Measurements from ENCODE around the gene ATXN2.
"Not testable (repeated sequence)": the region's sequence is repeated elsewhere in the genome, so short reads cannot be mapped to it uniquely, and the experiment has no call there.

The ATXN2 gene

DNA sequence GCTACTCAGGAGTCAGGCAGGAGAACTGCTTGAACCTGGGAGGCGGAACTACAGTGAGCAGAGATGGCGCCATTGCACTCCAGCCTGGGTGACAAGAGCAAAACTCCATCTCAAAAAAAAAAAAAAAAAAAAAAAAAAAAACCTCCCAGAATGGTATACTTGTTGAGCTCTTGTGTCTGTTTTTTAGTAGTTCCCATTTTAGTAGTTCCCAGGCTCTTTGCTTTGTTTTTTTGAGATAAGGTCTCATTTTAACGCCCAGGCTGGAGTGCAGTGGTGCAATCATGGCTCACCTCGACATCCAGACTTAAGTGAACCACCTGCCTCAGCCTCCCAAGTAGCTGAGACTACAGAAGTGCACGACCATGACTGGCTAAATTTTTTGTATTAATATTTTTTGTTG lies 13.4 kb downstream of the ATXN2 start:
- TF ChIP-seq ZFX (IDR thresholded peaks at IDR 0.05; ENCODE audit: borderline replicate concordance), result no peak
- TF ChIP-seq, protein P1, sequence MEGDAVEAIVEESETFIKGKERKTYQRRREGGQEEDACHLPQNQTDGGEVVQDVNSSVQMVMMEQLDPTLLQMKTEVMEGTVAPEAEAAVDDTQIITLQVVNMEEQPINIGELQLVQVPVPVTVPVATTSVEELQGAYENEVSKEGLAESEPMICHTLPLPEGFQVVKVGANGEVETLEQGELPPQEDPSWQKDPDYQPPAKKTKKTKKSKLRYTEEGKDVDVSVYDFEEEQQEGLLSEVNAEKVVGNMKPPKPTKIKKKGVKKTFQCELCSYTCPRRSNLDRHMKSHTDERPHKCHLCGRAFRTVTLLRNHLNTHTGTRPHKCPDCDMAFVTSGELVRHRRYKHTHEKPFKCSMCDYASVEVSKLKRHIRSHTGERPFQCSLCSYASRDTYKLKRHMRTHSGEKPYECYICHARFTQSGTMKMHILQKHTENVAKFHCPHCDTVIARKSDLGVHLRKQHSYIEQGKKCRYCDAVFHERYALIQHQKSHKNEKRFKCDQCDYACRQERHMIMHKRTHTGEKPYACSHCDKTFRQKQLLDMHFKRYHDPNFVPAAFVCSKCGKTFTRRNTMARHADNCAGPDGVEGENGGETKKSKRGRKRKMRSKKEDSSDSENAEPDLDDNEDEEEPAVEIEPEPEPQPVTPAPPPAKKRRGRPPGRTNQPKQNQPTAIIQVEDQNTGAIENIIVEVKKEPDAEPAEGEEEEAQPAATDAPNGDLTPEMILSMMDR (IDR thresholded peaks at IDR 0.05), result no peak
- H3K27ac ChIP-seq, result no peak overlapping the region

DNA sequence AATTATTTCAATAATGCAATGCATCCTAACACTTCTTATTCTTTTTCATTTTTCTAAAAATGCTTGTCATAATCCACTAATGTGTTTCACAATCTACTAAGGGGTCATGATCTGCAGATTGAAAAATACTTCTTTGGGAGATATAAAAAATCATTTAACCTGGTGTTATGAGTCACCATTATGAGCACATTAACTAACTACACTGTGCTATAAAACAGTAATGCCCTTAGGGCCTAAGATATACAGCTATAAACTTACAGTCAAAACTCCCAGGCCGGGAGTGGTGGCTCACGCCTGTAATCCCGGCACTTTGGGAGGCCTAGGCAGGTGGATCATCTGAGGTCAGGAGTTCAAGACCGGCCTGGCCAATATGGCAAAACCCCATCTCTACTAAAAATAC lies 14.2 kb downstream of the ATXN2 start:
- TF ChIP-seq ZFX (IDR thresholded peaks at IDR 0.05; ENCODE audit: borderline replicate concordance), result no peak
- TF ChIP-seq, protein P1 (IDR thresholded peaks at IDR 0.05), result no peak
- H3K27ac ChIP-seq, result no peak overlapping the region

DNA sequence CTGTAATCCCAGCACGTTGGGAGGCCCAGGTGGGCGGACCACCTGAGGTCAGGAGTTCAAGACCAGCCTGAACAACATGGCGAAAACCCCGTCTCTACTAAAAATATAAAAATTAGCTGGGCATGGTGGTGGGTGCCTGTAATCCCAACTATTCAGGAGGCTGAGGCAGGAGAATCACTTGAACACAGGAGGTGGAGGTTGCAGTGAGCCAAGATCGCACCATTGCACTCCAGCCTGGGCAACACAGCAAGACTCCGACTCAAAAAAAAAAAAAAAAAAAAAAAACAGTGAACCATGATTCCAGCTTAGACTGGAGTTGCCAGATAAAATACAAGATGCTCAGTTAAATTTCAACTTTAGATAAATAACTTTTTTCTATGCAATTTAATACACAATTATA lies 15.6 kb downstream of the ATXN2 start:
- H3K27ac ChIP-seq, result not testable (repeated sequence)

DNA sequence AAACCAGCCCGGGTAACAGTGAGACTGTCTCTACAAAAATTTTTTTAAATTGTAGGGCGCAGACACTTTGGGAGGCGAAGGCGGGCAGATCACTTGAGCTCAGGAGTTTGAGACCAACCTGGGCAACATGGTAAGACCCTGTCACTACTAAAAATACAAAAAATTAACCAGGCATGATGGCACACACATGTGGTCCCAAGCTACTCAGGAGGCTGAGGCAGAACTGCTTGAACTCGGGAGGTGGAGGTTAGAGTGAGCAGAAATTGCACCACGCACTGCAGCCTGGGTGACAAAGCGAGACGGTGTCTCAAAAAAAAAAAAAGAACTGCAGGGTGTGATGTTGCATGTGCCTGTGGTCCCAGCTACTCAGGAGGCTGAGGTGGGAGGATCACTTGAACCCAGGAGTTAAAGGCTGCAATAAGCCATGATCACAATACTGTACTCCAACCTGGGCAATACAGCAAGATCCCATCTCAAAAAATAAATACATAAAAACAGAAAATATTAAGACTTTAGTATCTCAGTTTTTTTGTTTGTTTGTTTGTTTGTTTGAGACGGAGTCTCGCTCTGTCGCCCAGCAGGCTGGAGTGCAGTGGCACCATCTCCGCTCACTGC lies 16.9 kb downstream of the ATXN2 start:
- no peak overlapping the region for H3K27ac ChIP-seq
- TF ChIP-seq ZFX (IDR thresholded peaks at IDR 0.05; ENCODE audit: borderline replicate concordance), result no peak
- TF ChIP-seq, protein P1 (IDR thresholded peaks at IDR 0.05), result no peak

DNA sequence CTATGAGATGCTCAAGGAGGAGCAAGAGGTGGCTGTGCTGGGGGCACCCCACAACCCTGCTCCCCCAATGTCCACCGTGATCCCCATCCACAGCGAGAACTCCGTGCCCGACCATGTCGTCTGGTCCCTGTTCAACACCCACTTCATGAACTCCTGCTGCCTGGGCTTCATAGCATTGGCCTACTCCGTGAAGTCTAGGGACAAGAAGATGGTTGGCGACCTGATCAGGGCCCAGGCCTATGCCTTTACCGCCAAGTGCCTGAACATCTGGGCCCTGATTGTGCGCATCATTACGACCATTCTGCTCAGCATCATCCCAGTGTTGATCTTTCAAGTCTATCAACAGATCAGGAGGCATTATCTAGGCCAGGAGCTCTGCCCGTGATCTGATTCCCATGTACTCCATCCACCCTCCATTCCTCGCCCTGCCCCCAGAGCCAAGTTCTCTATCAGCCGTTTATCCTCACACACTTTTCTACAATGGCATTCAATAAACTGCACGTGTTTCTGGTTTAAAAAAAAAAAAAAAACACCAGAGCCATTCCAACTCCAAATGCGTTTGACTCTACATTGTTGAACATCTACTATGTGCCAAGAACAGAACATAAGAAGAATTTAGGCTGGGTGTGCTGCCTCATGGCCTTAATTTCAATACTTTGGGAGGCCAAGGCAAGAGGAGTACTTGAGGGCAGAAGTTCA lies 17.5 kb downstream of the ATXN2 start:
- no peak overlapping the region for H3K27ac ChIP-seq
- no peak for TF ChIP-seq ZFX (IDR thresholded peaks at IDR 0.05; ENCODE audit: borderline replicate concordance)
- TF ChIP-seq, protein P1 (IDR thresholded peaks at IDR 0.05), result no peak

DNA sequence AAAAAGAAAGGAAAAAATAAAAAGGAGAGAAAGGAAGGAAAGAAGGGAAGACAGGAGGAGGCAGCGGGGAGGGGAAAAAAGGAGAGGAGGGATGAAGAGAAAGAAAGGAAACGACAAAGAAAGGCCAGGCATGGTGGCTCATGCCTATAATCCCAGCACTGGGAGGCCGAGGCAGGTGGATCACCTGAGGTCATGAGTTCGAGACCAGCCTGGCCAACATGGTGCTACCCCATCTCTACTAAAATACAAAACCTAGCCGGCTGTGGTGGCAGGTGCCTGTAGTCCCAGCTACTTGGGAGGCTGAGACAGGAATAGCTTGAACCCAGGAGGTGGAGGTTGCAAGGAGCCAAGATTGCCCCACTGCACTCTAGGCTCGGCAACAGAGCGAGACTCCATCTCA lies 18.4 kb downstream of the ATXN2 start:
- TF ChIP-seq, protein P1 (IDR thresholded peaks at IDR 0.05), result no peak
- TF ChIP-seq ZFX (IDR thresholded peaks at IDR 0.05; ENCODE audit: borderline replicate concordance), result no peak
- H3K27ac ChIP-seq, result no peak overlapping the region

DNA sequence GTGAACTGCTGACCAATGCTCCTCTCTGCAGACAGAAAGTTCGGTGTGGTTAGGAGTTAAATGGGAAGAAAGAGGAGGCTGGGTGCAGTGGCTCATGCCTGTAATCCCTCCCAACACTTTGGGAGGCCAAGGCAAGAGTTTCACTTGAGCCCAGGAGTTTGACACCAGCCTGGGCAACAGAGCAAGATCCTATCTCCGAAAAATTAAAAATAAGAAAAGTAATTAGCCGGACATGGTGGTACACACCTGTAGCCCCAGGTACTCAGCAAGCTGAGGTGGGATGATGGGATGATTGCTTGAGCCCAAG lies 19.0 kb downstream of the ATXN2 start:
- no peak overlapping the region for H3K27ac ChIP-seq
- TF ChIP-seq, protein P1 (IDR thresholded peaks at IDR 0.05), result no peak
- no peak for TF ChIP-seq ZFX (IDR thresholded peaks at IDR 0.05; ENCODE audit: borderline replicate concordance)

DNA sequence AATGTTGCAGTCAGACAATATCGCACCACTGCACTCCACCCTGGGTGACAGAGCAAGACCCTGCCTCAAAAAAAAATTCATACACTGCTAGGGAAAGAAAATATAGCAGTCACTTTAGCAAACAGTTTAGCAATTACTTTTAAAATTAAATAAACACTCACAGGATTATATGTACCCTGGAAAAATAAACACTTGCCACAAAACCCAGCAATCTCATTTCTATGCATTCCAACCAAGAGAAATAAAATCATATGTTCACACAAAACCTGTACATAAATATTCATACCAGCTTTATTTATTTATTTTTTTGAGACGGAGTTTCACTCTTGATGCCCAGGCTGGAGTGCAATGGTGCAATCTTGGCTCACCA lies 20.2 kb downstream of the ATXN2 start:
- H3K27ac ChIP-seq, result no peak overlapping the region
- no peak for TF ChIP-seq ZFX (IDR thresholded peaks at IDR 0.05; ENCODE audit: borderline replicate concordance)
